ENCODE measurements around the gene CREB3.

Gene CREB3

DNA sequence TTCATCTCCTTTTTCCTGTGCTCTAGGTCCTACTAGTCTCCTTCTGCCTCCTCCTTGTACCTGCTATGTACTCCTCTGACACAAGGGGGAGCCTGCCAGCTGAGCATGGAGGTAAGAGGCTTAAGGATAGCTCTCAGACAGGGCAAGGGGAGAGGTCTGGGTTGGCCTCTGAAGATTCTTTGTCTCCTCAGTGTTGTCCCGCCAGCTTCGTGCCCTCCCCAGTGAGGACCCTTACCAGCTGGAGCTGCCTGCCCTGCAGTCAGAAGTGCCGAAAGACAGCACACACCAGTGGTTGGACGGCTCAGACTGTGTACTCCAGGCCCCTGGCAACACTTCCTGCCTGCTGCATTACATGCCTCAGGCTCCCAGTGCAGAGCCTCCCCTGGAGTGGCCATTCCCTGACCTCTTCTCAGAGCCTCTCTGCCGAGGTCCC lies 3.8 kb downstream of the CREB3 start:
- no peaks in the 10 kb centered on the region for H3K27me3 ChIP-seq (ENCODE audit: insufficient read depth, poor library complexity, severe bottlenecking)
- H3K9me3 ChIP-seq (ENCODE audit: severe bottlenecking) = no peaks in the 10 kb centered on the region
- DNase-seq (ENCODE audit: low spot score) (no peak), ATAC-seq (ENCODE audit: low read depth) (peak; percentile 30; the same call in 2 of the 3 replicates)
- peaks cover 5% of the 10 kb centered on the region for H3K4me1 ChIP-seq (ENCODE audit: insufficient read depth, poor library complexity, severe bottlenecking)
- H3K36me3 ChIP-seq (ENCODE audit: low read depth) = peaks cover 74% of the 10 kb centered on the region
- H3K27ac ChIP-seq (ENCODE audit: poor library complexity, severe bottlenecking) = no peak overlapping the region
- TF ChIP-seq, protein P1, sequence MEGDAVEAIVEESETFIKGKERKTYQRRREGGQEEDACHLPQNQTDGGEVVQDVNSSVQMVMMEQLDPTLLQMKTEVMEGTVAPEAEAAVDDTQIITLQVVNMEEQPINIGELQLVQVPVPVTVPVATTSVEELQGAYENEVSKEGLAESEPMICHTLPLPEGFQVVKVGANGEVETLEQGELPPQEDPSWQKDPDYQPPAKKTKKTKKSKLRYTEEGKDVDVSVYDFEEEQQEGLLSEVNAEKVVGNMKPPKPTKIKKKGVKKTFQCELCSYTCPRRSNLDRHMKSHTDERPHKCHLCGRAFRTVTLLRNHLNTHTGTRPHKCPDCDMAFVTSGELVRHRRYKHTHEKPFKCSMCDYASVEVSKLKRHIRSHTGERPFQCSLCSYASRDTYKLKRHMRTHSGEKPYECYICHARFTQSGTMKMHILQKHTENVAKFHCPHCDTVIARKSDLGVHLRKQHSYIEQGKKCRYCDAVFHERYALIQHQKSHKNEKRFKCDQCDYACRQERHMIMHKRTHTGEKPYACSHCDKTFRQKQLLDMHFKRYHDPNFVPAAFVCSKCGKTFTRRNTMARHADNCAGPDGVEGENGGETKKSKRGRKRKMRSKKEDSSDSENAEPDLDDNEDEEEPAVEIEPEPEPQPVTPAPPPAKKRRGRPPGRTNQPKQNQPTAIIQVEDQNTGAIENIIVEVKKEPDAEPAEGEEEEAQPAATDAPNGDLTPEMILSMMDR (IDR thresholded peaks at IDR 0.05; ENCODE audit: poor library complexity, severe bottlenecking) = peak; percentile 87
- H3K4me3 ChIP-seq (ENCODE audit: severe bottlenecking) = no peak overlapping the region

DNA sequence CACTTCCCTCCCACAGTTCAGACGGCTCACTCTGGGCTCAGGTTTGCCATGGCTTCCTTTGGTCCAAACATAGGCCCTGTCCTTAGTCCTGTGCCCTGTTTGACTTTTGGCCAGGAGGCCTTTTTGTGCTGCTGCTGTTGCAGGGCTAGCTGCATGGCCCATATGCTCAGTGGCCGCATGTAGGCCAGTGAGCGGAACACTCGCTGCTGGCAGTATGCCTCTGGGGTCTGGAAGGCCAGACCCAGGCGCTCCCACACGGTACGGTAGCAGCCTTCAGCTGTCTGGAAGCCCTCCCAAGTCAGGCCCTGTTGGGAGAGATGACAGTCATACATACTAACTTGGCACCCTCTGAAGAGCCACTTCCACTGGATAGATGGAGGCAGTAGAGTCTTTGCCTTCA lies 4.7 kb downstream of the CREB3 start:
- Histone ChIP-seq H3K27me3 (ENCODE audit: insufficient read depth, poor library complexity, severe bottlenecking) (no peaks in the 10 kb centered on the region), H3K36me3 (ENCODE audit: low read depth) (peaks cover 84% of the 10 kb centered on the region), H3K4me3 (ENCODE audit: severe bottlenecking) (no peak overlapping the region), H3K27ac (ENCODE audit: poor library complexity, severe bottlenecking) (no peak overlapping the region), H3K4me1 (ENCODE audit: insufficient read depth, poor library complexity, severe bottlenecking) (peaks cover 5% of the 10 kb centered on the region), H3K9me3 (ENCODE audit: severe bottlenecking) (no peaks in the 10 kb centered on the region)
- ATAC-seq (ENCODE audit: low read depth) (no peak), DNase-seq (ENCODE audit: low spot score) (no peak)
- TF ChIP-seq, protein P1 (IDR thresholded peaks at IDR 0.05; ENCODE audit: poor library complexity, severe bottlenecking) = no peak

DNA sequence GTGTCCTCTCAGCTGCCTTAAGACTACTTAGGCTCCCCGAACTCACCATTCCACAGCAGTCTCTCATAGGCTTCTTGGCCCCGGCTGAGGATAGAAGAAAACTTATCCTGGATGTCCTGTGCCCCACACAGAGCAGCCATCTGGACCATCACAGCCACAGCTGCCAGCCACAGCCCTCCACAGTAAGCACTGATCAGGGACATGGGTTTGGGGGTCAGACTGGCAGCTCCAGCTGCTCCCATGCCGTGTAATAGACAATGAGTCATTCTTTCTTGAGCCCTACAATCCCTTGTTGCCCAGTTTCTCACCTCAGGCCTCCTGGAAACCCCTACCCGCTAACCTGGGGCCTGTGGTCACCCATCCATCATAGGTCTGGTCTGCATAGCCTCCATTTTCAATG lies 5.7 kb downstream of the CREB3 start:
- H3K27ac ChIP-seq (ENCODE audit: poor library complexity, severe bottlenecking) = no peak overlapping the region

DNA sequence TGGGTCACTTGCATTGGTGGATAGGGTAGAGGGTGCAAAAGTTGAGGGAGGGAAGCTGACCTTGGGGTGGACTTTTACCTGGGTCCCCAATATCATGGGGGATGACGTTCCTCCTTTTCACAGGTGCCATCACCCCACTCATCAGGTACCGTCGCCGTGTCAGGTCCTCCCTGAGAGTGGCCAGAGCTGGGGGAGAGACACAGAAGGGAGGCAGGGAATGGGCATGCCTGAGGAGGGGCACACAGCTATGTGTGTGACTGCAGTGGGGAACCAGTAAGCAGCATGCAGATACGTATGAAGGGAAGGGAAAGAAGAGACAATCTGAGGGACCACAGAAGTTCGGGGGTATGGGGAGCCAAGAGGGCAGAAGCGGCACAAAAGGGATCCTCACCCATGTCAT lies 6.5 kb downstream of the CREB3 start:
- DNase-seq (ENCODE audit: low spot score) = no peak
- no peaks in the 10 kb centered on the region for H3K4me1 ChIP-seq (ENCODE audit: insufficient read depth, poor library complexity, severe bottlenecking)

More for the DNA sequence above, 5.7 kb downstream of the CREB3 start:
- ATAC-seq (ENCODE audit: low read depth) = no peak
- Histone ChIP-seq H3K36me3 (ENCODE audit: low read depth) (peaks cover 94% of the 10 kb centered on the region), H3K4me3 (ENCODE audit: severe bottlenecking) (no peak overlapping the region), H3K9me3 (ENCODE audit: severe bottlenecking) (no peaks in the 10 kb centered on the region), H3K4me1 (ENCODE audit: insufficient read depth, poor library complexity, severe bottlenecking) (peaks cover 5% of the 10 kb centered on the region), H3K27me3 (ENCODE audit: insufficient read depth, poor library complexity, severe bottlenecking) (no peaks in the 10 kb centered on the region)
- DNase-seq (ENCODE audit: low spot score) = no peak
- TF ChIP-seq, protein P1 (IDR thresholded peaks at IDR 0.05; ENCODE audit: poor library complexity, severe bottlenecking) = no peak

DNA sequence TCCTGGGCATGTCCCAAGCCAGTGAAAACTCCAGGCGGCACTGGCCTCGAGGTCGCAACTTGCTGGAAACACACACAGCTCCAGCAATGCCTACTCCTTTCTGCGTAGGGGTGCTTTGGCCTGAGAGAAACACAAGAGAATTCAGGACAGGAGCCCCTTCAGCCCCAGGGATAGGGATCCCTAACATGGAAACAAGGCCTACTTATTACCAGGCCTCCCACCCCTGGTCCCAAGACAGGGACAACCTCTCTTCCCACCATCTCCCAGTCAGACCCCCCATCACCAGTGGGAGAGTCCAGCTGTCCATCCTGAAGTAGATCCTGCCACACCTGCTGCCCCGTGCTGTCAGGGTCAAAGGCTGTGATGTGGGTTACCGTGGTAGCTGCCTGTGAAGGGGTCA lies 7.8 kb downstream of the CREB3 start:
- TF ChIP-seq, protein P1 (IDR thresholded peaks at IDR 0.05; ENCODE audit: poor library complexity, severe bottlenecking) = no peak
- H3K4me3 ChIP-seq (ENCODE audit: severe bottlenecking) = no peak overlapping the region
- peaks cover 96% of the 10 kb centered on the region for H3K36me3 ChIP-seq (ENCODE audit: low read depth)
- DNase-seq (ENCODE audit: low spot score) (no peak), ATAC-seq (ENCODE audit: low read depth) (no peak)
- no peaks in the 10 kb centered on the region for H3K9me3 ChIP-seq (ENCODE audit: severe bottlenecking)
- H3K27me3 ChIP-seq (ENCODE audit: insufficient read depth, poor library complexity, severe bottlenecking) = no peaks in the 10 kb centered on the region
- H3K27ac ChIP-seq (ENCODE audit: poor library complexity, severe bottlenecking) = no peak overlapping the region
- H3K4me1 ChIP-seq (ENCODE audit: insufficient read depth, poor library complexity, severe bottlenecking) = no peaks in the 10 kb centered on the region

More for the DNA sequence above, 6.5 kb downstream of the CREB3 start:
- Histone ChIP-seq H3K27me3 (ENCODE audit: insufficient read depth, poor library complexity, severe bottlenecking) (no peaks in the 10 kb centered on the region), H3K27ac (ENCODE audit: poor library complexity, severe bottlenecking) (no peak overlapping the region), H3K4me3 (ENCODE audit: severe bottlenecking) (no peak overlapping the region), H3K9me3 (ENCODE audit: severe bottlenecking) (no peaks in the 10 kb centered on the region), H3K36me3 (ENCODE audit: low read depth) (peaks cover 95% of the 10 kb centered on the region)
- TF ChIP-seq, protein P1 (IDR thresholded peaks at IDR 0.05; ENCODE audit: poor library complexity, severe bottlenecking) = no peak
- ATAC-seq (ENCODE audit: low read depth) = no peak
